ENCODE data around the gene SLX1A.
"Not testable (repeated sequence)": the region's sequence is repeated elsewhere in the genome, so short reads cannot be mapped to it uniquely, and the experiment has no call there.

Gene SLX1A

GRCh38 chr16:30193615-30194014, at the start of gene SLX1A, which contains the start of gene BOLA2B:
SLX1A (plus strand) TSS chr16:30193875; CDS start chr16:30194085, 210 bp downstream.
BOLA2B (minus strand) TSS chr16:30193666; CDS start chr16:30193595, 71 bp downstream.
- DNase-seq (ENCODE audit: low spot score) = not testable (repeated sequence)
- in situ Hi-C loops (cut with MboI; ENCODE audit: low sequenced_read_pairs, unreplicated experiment) = loop anchor here (25.0 kb wide), 1 partner anchor 219 kb away; the partner anchor contains the start of gene ZNF771

- DNase-seq (ENCODE audit: low spot score) = no peak
- no peak for TF ChIP-seq CTCF (IDR thresholded peaks at IDR 0.05; ENCODE audit: borderline replicate concordance, control extremely low read depth, extremely low read depth, insufficient read depth, missing control alignments)
- in situ Hi-C loops (cut with MboI; ENCODE audit: low sequenced_read_pairs, unreplicated experiment) = no loop called here
Measured at GRCh38 chr16:30144017-30144416, 49.7 kb upstream of the SLX1A start.

GRCh38 chr16:30144917-30145316, 48.8 kb upstream of the SLX1A start:
- in situ Hi-C loops (cut with MboI; ENCODE audit: low sequenced_read_pairs, unreplicated experiment) = no loop called here
- TF ChIP-seq CTCF (IDR thresholded peaks at IDR 0.05; ENCODE audit: borderline replicate concordance, control extremely low read depth, extremely low read depth, insufficient read depth, missing control alignments) = no peak

GRCh38 chr16:30145657-30146056, 48.0 kb upstream of the SLX1A start:
- TF ChIP-seq CTCF (IDR thresholded peaks at IDR 0.05; ENCODE audit: borderline replicate concordance, control extremely low read depth, extremely low read depth, insufficient read depth, missing control alignments) = no peak
- DNase-seq (ENCODE audit: low spot score) = no peak
- in situ Hi-C loops (cut with MboI; ENCODE audit: low sequenced_read_pairs, unreplicated experiment) = no loop called here

More at GRCh38 chr16:30144917-30145316, 48.8 kb upstream of the SLX1A start:
- no peak for DNase-seq (ENCODE audit: low spot score)

GRCh38 chr16:30147843-30148510, 45.7 kb upstream of the SLX1A start:
- in situ Hi-C loops (cut with MboI; ENCODE audit: low sequenced_read_pairs, unreplicated experiment) = no loop called here

GRCh38 chr16:30149250-30149930, 44.3 kb upstream of the SLX1A start:
- in situ Hi-C loops (cut with MboI; ENCODE audit: low sequenced_read_pairs, unreplicated experiment) = no loop called here
- no peak for TF ChIP-seq CTCF (IDR thresholded peaks at IDR 0.05; ENCODE audit: borderline replicate concordance, control extremely low read depth, extremely low read depth, insufficient read depth, missing control alignments)
- no peak for DNase-seq (ENCODE audit: low spot score)

More at GRCh38 chr16:30147843-30148510, 45.7 kb upstream of the SLX1A start:
- TF ChIP-seq CTCF (IDR thresholded peaks at IDR 0.05; ENCODE audit: borderline replicate concordance, control extremely low read depth, extremely low read depth, insufficient read depth, missing control alignments) = no peak
- no peak for DNase-seq (ENCODE audit: low spot score)

- DNase-seq (ENCODE audit: low spot score) = no peak
- in situ Hi-C loops (cut with MboI; ENCODE audit: low sequenced_read_pairs, unreplicated experiment) = no loop called here
- no peak for TF ChIP-seq CTCF (IDR thresholded peaks at IDR 0.05; ENCODE audit: borderline replicate concordance, control extremely low read depth, extremely low read depth, insufficient read depth, missing control alignments)
Measured at GRCh38 chr16:30151091-30151490, 42.6 kb upstream of the SLX1A start.

Measured in GM13976 (cell line).